MM.1S (cell line): ENCODE data around the gene ALDH3A2.

Source experiments
- CTCF ChIP-seq: fragments of 300-600 bp; sonication (generic); IDR thresholded peaks from 2 replicates; pipeline ENCODE4 v1.5.1; 2016; ENCODE audit warnings: antibody characterized with exemption, low read length, mixed read lengths
- EZH2 ChIP-seq: fragments of 300-600 bp; sonication (generic); optimal IDR thresholded peaks from 2 replicates; pipeline ENCODE3; 2017; ENCODE audit warnings: low read depth, mild to moderate bottlenecking, antibody characterized with exemption, low read length, mixed read lengths
- EZH2phosphoT487 ChIP-seq: fragments of 300-600 bp; sonication (generic); IDR thresholded peaks from 2 replicates; pipeline ENCODE4 v1.6.1; 2018; ENCODE audit warnings: antibody characterized with exemption, low read length

GRCh38 chr17:19660219-19660870 is 11.8 kb downstream of the ALDH3A2 start:
- TF ChIP-seq CTCF (no peak), EZH2phosphoT487 (no peak), EZH2 (no peak)
